GM21825 (cell line): ENCODE data around the gene ANKRD33.

ENCODE experiments used
- ATAC-seq: cut with Tn5 transposase; IDR thresholded peaks from one replicate; pipeline ENCODE4 v1.9.1; 2021; ENCODE audit warnings: mild to moderate bottlenecking, moderate library complexity; ENCODE audit not compliant: unreplicated experiment

Gene ANKRD33

GRCh38 chr12:51915951-51916350 is 28.0 kb downstream of the ANKRD33 start:
- ATAC-seq = no peak

DNA sequence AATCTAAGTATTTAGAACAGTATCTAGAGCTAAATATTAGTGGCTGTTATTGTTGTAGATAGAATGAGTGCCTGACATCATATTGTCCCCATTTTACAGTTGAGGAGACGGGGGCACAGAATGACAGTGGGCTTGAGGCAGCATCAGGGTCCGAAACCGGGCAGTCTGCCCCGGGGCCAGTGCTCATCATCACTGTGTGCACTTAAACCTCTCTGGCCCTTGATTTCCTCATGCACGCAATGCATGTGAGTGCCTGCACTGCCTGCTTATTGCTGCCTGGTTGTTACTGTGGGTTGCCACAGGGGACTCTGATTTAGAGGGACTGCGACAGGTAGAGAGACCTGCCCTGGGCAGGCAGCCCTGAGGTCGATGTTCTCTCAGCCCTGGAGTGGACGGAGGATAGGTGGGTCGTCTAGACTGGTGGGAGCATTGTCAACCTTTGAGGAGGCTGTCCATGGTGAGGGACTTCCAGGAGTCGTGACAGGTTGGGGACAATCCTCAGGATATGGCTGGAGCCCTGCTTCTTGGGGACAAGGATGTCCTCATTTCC is 29.2 kb downstream of the ANKRD33 start:
- ATAC-seq = no peak

DNA sequence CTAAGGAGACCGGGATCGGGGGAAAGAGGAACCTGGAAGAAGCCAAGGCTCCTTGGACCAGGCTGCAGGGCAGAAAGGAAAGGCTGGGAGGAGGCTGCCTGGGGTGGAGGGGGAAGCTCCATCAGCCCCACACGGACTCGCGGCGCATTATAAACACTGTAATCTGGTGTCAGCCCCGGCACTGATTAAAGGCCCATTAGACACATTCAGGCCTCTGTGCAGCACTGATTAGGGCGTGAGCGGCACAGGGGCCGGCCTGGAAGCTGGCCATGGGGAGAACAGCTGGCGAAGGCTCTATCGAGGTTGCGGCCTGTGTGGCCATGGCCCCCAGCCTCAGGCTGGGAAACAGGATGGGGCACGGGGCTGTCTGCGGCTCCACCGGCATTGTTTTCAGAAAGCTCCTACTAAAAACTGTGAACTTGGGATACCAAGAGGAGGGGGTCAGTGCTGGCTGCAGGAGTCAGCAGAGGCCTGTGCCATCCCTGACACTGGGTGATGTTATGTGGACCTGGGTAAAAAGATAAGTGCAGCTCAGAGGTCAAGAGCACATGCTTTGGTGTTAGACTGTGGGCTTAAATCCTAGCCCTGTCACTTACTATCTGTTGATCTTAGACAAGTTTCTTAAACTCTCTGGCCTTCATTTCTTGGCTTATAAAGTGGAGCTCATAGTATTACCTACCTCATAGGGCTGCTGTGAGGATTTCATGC is 30.0 kb downstream of the ANKRD33 start:
- ATAC-seq = no peak

GRCh38 chr12:51920046-51920445 is 32.1 kb downstream of the ANKRD33 start:
- ATAC-seq = no peak

DNA sequence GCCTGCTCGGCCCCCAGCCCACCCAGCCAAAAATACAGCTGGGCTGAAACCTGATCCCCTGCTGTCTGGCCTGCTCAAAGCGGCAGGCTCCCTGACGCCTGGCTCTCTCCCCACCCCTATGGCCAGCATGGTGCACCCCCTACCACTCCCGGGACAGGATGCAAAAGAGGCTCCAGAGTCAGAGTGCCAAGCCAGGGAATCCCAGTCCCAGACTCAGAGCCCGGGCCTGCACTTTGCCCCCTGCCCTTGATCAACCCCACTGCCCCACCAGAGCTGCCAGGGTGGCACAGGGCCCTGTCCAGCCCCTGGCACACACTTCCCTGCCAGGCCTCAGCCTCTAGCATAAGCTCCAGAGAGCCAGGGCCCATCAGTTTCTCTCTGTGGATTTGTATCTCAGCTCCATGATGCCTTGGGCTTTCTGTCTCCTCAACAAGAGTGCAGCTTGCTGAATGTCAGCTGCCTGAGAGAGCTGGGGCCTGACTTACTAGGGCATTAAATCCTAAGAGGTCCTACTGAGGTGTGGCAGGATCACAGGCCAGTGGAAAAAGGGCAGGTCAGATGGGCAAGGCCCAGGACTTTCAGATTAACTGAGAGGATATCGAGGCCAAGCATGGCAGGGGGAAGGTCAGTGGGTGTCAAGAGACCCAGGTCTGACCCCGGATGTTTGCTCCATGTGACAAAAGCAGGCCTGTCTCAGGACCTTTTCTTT is 33.3 kb downstream of the ANKRD33 start:
- ATAC-seq = no peak

DNA sequence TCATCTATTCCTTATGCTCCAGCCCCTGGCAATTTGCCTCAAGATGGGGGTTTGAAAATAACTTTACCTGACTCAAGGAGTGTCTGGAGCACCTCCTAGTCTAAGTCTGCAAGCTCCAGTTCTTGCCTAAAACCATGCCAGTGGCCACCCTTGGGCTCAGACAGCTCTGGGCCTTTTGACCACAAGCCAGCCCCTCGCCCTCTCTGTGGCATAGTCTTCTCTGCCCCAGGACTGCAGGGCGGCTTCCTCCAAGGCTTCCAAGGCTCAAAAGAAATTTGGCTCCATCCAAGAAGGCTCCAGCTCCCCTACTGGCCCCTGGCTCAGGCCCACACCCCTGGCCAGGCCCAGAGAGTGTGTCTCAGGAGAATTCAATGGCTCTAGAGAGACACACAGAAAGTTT is 34.2 kb downstream of the ANKRD33 start:
- no peak for ATAC-seq

DNA sequence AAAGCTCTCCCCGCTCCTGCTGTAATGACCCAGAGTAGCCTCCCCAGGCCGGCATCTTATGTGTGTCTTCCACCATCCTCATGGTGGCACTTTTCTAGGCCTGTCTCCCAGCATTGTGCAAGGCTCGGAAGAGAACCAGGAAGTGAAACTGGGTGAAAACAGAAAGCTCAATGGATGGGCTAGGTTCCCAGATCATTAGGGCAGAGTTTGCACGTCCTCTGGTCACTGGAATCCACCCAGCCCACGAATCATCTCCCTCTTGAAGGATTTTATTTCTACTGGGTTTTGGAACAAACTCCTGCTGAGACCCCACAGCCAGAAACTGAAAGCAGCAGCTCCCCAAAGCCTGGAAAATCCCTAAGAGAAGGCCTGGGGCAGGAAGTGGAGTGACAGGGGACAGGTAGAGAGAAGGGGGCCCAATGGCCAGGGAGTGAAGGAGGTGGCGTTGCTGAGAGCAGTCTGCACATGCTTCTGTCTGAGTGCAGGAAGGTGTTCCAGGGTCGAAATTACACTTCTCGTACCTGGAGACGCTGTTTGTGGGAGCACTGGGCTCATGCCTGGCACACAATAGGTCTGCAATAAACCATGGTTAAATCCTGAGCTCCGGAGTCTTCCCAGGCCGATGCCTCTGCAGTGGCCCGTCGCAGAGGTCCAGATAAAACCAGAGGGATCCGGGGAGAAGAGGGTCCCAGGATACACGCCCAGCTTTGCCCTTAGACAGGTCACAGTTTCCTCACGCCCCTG is 35.0 kb downstream of the ANKRD33 start:
- ATAC-seq = no peak

- ATAC-seq = no peak
Measured at GRCh38 chr12:51923506-51924365, 35.8 kb downstream of the ANKRD33 start.

- no peak for ATAC-seq
Measured at GRCh38 chr12:51924551-51925319, 36.8 kb downstream of the ANKRD33 start.

DNA sequence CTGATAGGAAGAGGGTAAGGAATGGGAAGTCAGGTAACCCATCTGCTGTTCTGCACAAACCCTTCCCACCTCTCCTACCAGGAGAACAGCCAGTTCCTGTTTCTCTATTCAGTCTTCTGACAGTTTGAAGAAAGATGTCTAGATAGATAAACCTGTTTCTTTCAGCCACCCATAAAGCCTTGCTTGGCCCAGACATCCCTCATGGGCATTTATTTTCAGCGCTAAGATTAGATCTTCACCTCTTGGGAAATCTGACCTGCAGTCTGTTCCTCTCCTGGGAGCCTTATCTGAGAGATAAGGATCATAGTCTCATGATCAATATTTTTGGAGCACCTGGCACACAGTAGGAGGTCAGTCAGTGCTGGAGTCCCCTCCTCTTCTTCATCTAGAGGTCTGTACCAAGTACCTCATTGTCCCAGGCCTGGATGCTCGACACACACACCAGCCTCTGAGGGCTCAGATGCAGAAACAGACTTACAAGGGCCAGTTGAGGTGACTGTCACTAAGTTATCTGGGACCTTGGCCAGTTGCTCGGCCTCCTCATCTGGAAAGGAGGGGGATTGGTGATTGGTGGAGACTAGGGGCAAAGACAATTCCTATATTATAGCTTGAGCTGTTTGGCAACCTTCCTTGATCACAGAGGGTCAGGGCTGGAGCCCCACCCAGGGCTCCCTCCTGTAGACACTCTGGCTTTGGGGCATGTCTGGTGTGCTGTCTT is 37.6 kb downstream of the ANKRD33 start:
- ATAC-seq = no peak

GRCh38 chr12:51926064-51926632 is 38.2 kb downstream of the ANKRD33 start:
- no peak for ATAC-seq

DNA sequence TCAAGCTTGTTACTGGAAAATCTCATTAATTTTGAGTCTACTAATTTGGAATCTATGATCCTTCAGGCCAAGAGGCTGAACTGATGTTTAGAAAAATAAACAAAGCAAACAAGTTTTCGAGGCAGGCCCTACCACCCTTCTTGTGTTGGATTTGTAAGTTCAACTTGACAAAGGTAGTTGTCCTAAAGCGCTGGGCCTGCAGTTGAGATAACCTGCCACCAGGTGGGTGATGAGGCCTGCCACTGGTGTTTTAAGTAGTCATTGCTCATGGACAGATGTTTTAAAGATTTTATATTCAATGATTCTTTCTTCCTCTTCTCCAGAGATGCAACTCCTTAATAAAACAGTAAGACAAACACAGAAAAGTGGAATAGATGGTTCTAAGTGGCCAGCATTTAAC is 38.8 kb downstream of the ANKRD33 start:
- no peak for ATAC-seq

DNA sequence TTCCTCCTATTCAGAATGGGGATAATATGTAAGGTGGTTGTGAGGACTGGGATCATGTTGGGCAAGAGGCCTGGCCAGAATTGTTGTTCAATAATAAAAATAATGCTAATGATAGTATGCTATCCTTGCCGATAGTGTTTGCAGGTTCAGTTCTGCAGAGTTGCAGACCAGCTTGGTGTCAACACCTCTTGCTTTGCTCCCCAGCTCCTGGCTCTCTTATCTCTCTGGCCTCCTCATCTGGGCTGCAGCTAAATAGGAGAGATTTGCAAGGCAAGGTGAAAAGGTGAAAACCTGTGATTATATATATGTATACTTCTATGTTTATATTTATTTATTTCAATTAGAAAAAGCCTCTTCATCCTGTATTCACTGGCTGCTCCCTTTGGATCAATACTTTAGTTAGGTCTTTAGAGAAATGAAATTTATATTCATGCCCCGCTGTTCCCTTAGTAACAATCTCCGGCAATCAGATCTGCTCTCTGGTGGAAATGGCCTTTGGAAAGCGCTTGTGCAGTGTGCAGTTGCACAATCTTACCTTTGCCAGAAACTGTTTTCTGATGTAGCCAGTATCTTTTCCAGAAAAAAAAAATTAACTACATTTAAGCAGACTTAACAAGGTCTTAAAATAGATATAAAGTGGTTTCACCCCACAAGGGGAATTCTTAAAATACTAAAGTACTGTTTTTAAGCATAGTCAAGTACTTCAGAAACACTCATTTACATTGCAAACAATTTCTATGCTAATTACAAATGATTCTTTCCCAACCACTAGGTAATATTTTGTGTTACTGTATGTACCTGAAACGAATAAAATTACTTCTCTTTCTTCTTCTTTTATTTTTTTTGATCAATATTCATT is 44.5 kb downstream of the ANKRD33 start:
- ATAC-seq = no peak

GRCh38 chr12:51934080-51934479 is 46.2 kb downstream of the ANKRD33 start:
- ATAC-seq = no peak

- no peak for ATAC-seq
Measured at GRCh38 chr12:51937926-51938325, 50.0 kb downstream of the ANKRD33 start.

DNA sequence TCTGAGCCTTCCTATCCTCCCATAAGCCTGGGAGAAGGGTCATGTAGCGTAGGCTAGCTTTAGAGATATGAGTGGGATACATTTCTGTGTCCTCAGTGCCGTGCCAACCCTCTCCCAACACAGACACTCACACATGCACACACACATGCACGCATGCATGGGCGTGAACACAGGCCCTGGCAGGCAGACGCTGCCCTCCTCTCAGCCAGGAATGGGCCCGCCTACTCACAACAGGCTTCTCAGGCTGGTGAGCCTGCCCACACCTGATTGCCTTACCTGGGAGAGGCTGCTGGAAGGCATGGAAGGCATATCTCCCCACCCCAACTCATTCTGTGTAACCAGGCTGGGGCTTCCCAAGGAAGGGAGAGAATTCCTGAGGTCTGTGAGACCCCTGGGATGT is 50.8 kb downstream of the ANKRD33 start:
- no peak for ATAC-seq

GRCh38 chr12:51941011-51941581 is 53.2 kb downstream of the ANKRD33 start:
- ATAC-seq = no peak
